ENCODE results near the gene CYP2U1. TPM values are rescaled to one million over a fixed set of nuclear protein-coding genes. Genes with fewer than 3 reads are reported as not detected.
"Not testable (repeated sequence)": the region's sequence is repeated elsewhere in the genome, so short reads cannot be mapped to it uniquely, and the experiment has no call there.

The CYP2U1 gene
- total RNA-seq, 1 donor = 27.1 TPM

GRCh38 chr4:107901213-107901934 lies 30.0 kb upstream of the CYP2U1 start:
- H3K79me2 ChIP-seq (ENCODE audit: insufficient read depth, low read length) = peaks cover 3% of the 10 kb centered on the region
- DNase-seq (ENCODE audit: insufficient read length, low spot score, missing footprints) = no peak
- H3K27me3 ChIP-seq (ENCODE audit: insufficient read depth, low read length) = no peaks in the 10 kb centered on the region
- no peak for TF ChIP-seq CTCF (IDR thresholded peaks at IDR 0.05; ENCODE audit: extremely low read depth, low read depth, low read length)
- no peak overlapping the region for H3K4me3 ChIP-seq (ENCODE audit: insufficient read depth, low read length)
- no peak overlapping the region for H2AFZ ChIP-seq (ENCODE audit: low read length)
- no peaks in the 10 kb centered on the region for H3K9me3 ChIP-seq (ENCODE audit: low read depth, low read length)
- no peak overlapping the region for H3K27ac ChIP-seq (ENCODE audit: low read depth, low read length)
- peaks cover 8% of the 10 kb centered on the region for H3K36me3 ChIP-seq (ENCODE audit: insufficient read depth, low read length)
- no peaks in the 10 kb centered on the region for H4K20me1 ChIP-seq (ENCODE audit: insufficient read depth, low read length)
- H3K4me2 ChIP-seq (ENCODE audit: insufficient read depth, low read length) = no peak overlapping the region
- H3K4me1 ChIP-seq (ENCODE audit: insufficient read depth, low read length) = peaks cover 14% of the 10 kb centered on the region

GRCh38 chr4:107902715-107903114 lies 28.6 kb upstream of the CYP2U1 start:
- Histone ChIP-seq H2AFZ (ENCODE audit: low read length) (no peak overlapping the region), H3K4me1 (ENCODE audit: insufficient read depth, low read length) (peaks cover 1% of the 10 kb centered on the region), H3K9me3 (ENCODE audit: low read depth, low read length) (no peaks in the 10 kb centered on the region), H3K4me3 (ENCODE audit: insufficient read depth, low read length) (no peak overlapping the region), H3K79me2 (ENCODE audit: insufficient read depth, low read length) (peaks cover 3% of the 10 kb centered on the region), H4K20me1 (ENCODE audit: insufficient read depth, low read length) (no peaks in the 10 kb centered on the region), H3K36me3 (ENCODE audit: insufficient read depth, low read length) (peaks cover 8% of the 10 kb centered on the region), H3K27ac (ENCODE audit: low read depth, low read length) (no peak overlapping the region), H3K27me3 (ENCODE audit: insufficient read depth, low read length) (no peaks in the 10 kb centered on the region), H3K4me2 (ENCODE audit: insufficient read depth, low read length) (no peak overlapping the region)
- no peak for DNase-seq (ENCODE audit: insufficient read length, low spot score, missing footprints)
- no peak for TF ChIP-seq CTCF (IDR thresholded peaks at IDR 0.05; ENCODE audit: extremely low read depth, low read depth, low read length)

- not testable (repeated sequence) for H3K27ac ChIP-seq (ENCODE audit: low read depth, low read length); H3K4me2 ChIP-seq (ENCODE audit: insufficient read depth, low read length); H3K9me3 ChIP-seq (ENCODE audit: low read depth, low read length); H3K27me3 ChIP-seq (ENCODE audit: insufficient read depth, low read length); H3K4me3 ChIP-seq (ENCODE audit: insufficient read depth, low read length); DNase-seq (ENCODE audit: insufficient read length, low spot score, missing footprints); H3K36me3 ChIP-seq (ENCODE audit: insufficient read depth, low read length); H4K20me1 ChIP-seq (ENCODE audit: insufficient read depth, low read length); H3K4me1 ChIP-seq (ENCODE audit: insufficient read depth, low read length); H2AFZ ChIP-seq (ENCODE audit: low read length); H3K79me2 ChIP-seq (ENCODE audit: insufficient read depth, low read length)
These were observed 26.3 kb upstream of the CYP2U1 start for GRCh38 chr4:107905082-107905481.

GRCh38 chr4:107906458-107907100 lies 24.8 kb upstream of the CYP2U1 start:
- DNase-seq (ENCODE audit: insufficient read length, low spot score, missing footprints) = no peak
- Histone ChIP-seq H3K79me2 (ENCODE audit: insufficient read depth, low read length) (no peaks in the 10 kb centered on the region), H3K36me3 (ENCODE audit: insufficient read depth, low read length) (peaks cover 11% of the 10 kb centered on the region), H3K4me1 (ENCODE audit: insufficient read depth, low read length) (no peaks in the 10 kb centered on the region), H2AFZ (ENCODE audit: low read length) (no peak overlapping the region), H3K9me3 (ENCODE audit: low read depth, low read length) (no peaks in the 10 kb centered on the region), H3K4me3 (ENCODE audit: insufficient read depth, low read length) (no peak overlapping the region), H3K27me3 (ENCODE audit: insufficient read depth, low read length) (no peaks in the 10 kb centered on the region), H4K20me1 (ENCODE audit: insufficient read depth, low read length) (no peaks in the 10 kb centered on the region), H3K4me2 (ENCODE audit: insufficient read depth, low read length) (no peak overlapping the region), H3K27ac (ENCODE audit: low read depth, low read length) (no peak overlapping the region)
- no peak for TF ChIP-seq CTCF (IDR thresholded peaks at IDR 0.05; ENCODE audit: extremely low read depth, low read depth, low read length)

Data from osteoblast (primary cell).